HUDEP-2 (cell line): Measurements from ENCODE around the gene NAMPT.

Experiments used
- DNase-seq, 76 experiments: peaks; one replicate each; lab custom pipeline; 2025; ENCODE audit not compliant: unreplicated experiment in 76 of 76; lab: John Stamatoyannopoulos, UW

The NAMPT gene

GRCh38 chr7:106277976-106278375, 6.8 kb downstream of the NAMPT start:
- no peak for DNase-seq

- no peak for DNase-seq
Measured at GRCh38 chr7:106276513-106276912, 8.3 kb downstream of the NAMPT start.

- no peak for DNase-seq
Measured at GRCh38 chr7:106273009-106273668, 11.6 kb downstream of the NAMPT start.

- no peak for DNase-seq
Measured at GRCh38 chr7:106270122-106270977, 14.4 kb downstream of the NAMPT start.

- DNase-seq: no peak
Measured at GRCh38 chr7:106269254-106269961, 15.4 kb downstream of the NAMPT start.

GRCh38 chr7:106265133-106265532, 19.6 kb downstream of the NAMPT start:
- DNase-seq: no peak

- DNase-seq: peak in 1 of 76 experiments; percentile 1
Measured at GRCh38 chr7:106262221-106262881, 22.4 kb downstream of the NAMPT start.

- DNase-seq: no peak
Measured at GRCh38 chr7:106260136-106260561, 24.6 kb downstream of the NAMPT start.

- no peak for DNase-seq
Measured at GRCh38 chr7:106258789-106259188, 26.0 kb downstream of the NAMPT start.

GRCh38 chr7:106257752-106258151, 27.0 kb downstream of the NAMPT start:
- no peak for DNase-seq

- DNase-seq: no peak
Measured at GRCh38 chr7:106256144-106256543, 28.6 kb downstream of the NAMPT start.

- DNase-seq: no peak
Measured at GRCh38 chr7:106255246-106255645, 29.5 kb downstream of the NAMPT start.

- DNase-seq: no peak
Measured at GRCh38 chr7:106254525-106255116, 30.2 kb downstream of the NAMPT start.

GRCh38 chr7:106252568-106252967, 32.2 kb downstream of the NAMPT start:
- DNase-seq: no peak

- no peak for DNase-seq
Measured at GRCh38 chr7:106249488-106249887, 35.3 kb downstream of the NAMPT start.

- DNase-seq: no peak
Measured at GRCh38 chr7:106248600-106248999, 36.2 kb downstream of the NAMPT start.

- DNase-seq: no peak
Measured at GRCh38 chr7:106247841-106248240, 36.9 kb downstream of the NAMPT start.

- DNase-seq: no peak
Measured at GRCh38 chr7:106246902-106247711, 37.7 kb downstream of the NAMPT start.

GRCh38 chr7:106243893-106244292, 40.9 kb downstream of the NAMPT start:
- DNase-seq: no peak

GRCh38 chr7:106239406-106239805, 45.4 kb downstream of the NAMPT start:
- no peak for DNase-seq
